Activated CD8-positive, alpha-beta memory T cell treated with anti-CD3 and anti-CD28 coated beads for 24 hours (primary cell): ENCODE measurements around the gene SMC3.
A peak's percentile ranks its signal among the peaks of the same experiment; 100 is the strongest.

Experiments used
- DNase-seq: peaks from one replicate; pipeline ENCODE4 v3.0.0-alpha.2; 2020

Gene SMC3

DNA sequence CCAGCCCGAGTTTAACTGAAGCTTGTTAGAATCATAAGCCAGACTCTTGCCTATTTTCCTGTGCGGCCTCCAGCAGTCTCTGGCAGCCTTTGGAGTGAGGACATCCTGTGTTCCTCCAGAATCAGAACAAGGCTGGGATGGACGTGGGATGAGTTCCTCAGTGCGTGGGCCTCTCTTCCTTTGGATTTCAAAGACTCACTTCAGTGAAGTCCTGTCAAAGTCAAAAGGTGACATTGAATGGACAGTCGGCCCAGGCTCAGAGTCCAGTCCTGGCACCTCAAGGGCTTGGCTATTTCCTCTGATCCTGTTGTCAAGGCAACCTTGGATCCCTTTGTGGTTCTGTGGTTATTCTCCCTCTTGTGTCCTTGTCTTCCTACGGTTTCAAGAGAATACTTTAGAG is 21.4 kb upstream of the SMC3 start:
- peak; percentile 51 for DNase-seq

DNA sequence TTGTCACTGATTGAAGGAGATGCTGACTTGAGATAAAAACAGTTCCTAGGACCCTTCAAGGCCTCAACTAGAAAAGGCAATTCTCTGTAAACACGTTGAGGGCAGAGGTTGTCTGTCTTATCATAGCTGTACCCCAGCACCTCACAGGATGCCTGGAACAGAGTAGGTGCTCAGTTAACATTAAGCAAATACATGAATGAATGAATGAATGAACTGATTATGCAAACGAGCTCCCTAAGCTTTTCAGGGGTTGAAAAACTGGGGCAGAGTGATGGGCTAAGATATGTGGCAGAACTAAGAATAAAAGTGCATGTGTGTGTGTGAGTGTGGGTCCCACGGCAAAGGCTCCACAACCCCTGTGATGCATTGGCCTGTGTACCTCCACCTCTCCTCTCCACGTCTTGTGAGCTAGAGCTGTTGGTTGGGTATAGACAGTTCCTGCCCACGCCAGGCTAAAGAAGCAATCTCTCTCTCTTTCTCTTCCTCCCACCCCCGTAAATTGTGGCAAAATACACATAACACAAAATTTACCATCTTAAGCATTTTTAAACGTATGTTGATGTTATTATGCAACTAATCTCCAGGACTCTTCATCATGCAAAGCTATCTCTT is 20.9 kb upstream of the SMC3 start:
- peak; percentile 52 for DNase-seq

DNA sequence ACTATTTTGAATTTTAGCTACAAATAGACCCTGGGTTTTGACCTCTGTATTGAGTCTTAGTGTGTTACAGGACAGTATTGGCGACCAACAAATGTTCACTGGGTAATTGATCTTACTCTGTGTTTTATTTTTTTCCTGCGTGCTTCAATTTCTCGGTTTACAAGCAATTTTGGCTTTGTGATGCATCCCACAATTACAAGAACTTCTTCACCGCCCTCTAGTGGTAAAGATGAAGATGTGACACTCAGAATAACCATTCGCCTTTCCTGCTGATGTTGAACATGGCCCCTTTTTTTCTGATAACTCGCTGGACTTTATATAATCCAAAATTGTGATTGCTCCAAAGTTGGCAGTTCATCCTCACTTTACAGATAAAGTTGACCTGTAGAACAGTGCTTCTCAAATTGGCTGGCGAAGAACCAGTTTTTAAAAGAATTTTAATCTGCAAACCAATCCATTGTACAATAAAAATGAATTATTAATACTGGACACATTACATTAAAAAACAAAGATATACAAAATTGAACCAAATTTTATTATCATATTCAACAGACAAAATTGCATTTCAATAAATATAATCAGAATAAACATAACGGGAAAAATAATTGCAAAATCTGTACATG is 20.2 kb upstream of the SMC3 start:
- DNase-seq = peak; percentile 30

DNA sequence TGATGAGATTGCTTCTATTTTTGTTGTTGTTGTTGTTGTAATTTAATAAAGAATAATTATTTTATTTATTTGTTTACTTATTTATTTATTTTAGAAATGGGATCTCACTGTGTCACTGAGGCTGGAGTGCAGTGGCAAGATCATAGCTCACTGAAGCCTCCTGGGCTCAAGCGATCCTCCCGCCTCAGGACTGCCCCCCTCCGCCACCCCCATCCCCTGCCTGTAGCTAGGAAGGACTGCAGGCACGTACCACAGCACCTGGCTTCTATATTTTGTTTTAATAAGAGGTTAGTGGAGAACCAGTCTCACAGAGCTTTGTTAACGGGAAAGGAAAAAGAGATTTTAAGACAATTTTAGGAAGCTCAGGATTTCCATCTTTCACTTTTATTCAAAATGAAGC is 19.5 kb upstream of the SMC3 start:
- DNase-seq = no peak

DNA sequence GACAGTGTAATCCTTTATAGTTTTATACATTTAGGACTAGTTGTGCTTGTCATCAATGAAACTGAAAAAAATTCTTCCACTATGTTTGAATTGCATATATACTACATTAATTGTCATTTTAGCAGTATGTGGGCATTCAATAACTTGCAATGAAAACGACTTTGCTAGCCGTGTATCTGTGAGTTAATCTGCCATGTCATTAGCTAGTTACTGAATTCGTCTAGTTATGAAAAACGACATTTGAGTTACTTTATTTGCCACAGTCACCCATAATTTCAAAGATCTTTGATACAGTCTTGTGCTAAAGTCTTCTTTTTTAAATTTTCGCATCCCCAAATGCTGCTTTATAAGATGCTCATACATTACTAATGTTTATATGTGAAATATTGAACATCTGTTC is 18.3 kb upstream of the SMC3 start:
- no peak for DNase-seq

DNA sequence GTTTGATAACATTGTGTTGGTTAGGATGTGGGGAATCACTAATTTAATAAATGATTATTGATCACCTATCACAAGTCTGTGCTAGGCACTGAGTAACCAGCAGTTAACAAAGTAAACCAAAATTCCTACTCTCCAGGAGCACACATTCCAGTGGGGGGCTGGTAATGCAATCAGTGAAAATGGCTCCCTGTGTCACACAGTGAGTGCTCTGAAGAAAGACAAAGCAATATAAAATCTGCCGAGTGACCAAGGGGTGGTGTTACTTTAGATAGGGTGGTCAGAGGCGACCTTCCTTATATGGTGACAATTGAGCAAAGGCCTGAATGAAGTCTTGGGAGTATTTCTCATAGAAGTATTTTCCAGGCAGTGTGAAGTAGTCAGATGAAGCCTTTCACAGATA is 13.6 kb upstream of the SMC3 start:
- DNase-seq = no peak

DNA sequence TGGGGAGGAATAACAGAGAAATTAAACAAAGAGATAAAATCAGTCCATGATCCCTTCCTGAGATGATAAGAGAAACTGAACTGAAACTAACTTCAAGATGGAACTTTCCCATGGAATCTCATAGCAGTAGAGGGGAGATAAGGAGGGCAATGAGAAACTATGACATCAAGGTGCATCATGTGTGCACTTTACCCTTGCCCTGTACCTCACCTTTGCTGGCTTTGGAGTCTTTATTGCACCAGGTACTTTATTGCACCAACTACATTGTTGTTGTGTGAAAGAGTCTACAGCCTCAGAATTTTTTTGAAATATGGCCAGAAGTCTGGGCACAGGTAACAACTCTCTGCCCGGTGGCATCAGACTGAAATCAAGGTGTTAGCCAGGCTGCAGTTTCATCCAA is 11.2 kb upstream of the SMC3 start:
- no peak for DNase-seq

DNA sequence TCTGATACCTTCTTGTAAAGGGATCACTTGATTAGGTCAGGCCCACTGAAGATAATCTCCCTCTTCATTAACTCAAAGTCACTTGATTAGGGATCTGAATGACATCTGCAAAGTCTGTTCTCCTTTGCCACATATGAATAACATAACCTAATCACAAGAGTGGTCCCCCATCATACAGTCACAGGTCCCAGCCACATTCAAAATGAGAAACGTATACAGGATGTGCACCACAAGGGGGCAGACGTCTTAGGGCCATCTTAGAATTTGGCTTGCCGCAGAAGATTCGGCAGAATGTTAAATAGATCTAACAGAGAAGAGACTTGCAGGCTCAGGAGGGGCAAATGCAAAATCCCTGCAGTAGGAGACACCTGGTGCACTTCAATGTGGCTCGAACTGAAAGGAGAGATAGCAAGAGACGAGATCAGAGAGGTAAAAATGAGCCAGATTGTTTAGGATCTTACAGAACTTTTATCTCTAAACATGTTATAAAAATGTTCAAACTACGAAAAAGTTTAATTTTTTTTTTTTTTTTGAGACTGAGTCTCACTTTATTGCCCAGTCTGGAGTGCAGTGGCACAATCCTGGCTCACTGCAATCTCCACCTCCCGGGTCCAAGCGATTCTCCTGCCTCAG is 10.4 kb upstream of the SMC3 start:
- peak; percentile 81 for DNase-seq

DNA sequence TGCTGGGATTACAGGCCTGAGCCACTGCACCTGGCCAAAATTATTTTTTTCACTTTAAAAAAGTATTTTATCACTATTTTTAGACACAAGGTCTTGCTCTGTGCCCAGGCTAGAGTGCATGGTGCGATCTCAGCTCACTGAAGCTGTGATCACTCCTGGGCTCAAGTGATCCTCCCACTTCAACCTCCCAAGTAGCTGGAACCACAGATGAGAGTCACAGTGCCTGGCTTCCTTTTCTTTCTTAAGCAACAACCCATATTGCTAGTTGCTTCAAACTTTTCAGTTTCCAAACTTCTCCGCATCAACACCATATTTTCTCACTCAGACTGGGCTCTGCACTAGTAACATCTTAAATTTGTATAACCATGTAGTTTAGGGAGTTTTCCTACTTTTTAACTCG is 9.5 kb upstream of the SMC3 start:
- no peak for DNase-seq

- no peak for DNase-seq
Measured at GRCh38 chr10:110560012-110560411, 7.5 kb upstream of the SMC3 start.

GRCh38 chr10:110561292-110561691 is 6.2 kb upstream of the SMC3 start:
- DNase-seq = no peak

GRCh38 chr10:110562348-110562747 is 5.1 kb upstream of the SMC3 start:
- DNase-seq = no peak

GRCh38 chr10:110563132-110563531 is 4.4 kb upstream of the SMC3 start:
- DNase-seq = no peak

DNA sequence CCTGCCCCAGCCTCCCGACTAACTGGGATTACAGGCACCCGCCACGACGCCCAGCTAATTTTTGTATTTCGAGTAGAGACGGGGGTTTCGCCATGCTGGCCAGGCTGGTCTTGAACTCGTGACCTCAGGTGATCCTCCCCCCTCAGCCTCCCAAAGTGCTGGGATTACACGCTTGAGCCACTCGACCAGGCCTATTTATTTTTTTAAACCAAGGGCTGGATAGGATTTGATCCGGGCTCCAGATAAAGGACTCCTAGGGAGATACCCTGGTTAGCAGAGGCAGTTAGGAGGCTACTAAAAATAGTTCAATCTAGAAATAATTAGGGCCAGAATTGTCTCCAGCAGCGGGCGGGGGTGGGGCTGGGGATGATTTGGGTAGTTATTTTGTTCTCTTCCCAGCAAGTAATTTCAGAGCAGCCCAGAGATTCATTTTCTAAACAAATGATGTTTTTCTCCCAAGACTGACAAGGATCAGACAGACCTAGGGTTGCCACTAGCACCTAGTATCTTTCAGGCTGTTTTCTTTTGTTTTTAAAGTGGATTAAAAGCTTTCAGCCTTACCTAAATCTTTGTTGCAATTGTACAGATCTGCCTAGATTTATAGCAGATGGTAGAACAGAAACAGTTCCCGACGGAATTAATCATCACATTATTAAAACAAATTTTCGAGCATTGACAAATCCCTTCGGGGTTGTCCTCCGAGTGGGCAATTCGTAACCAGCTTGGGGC is 859 bp upstream of the SMC3 start:
- no peak for DNase-seq

GRCh38 chr10:110568055-110568735 is 700 bp downstream of the SMC3 start:
- no peak for DNase-seq

DNA sequence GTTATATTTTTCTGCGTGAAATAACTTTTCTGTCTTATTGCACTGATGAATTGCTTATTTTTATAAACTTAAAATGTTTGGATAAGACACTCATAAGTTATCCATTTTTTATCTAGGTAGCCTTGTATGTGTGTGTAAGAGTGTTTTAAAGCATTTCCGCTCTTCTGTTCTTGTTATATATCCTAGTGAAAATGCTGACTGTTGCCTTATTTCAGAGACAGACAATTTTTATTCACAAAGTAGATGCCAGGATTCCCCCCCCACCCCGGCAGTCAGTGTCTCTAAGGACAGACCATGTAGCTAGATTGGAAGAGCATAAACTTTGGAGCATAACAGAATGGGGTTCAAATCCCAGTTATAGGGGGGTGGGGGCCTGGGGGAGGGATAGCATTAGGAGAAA is 1.6 kb downstream of the SMC3 start:
- DNase-seq = no peak

- no peak for DNase-seq
Measured at GRCh38 chr10:110569736-110570135, 2.2 kb downstream of the SMC3 start.

DNA sequence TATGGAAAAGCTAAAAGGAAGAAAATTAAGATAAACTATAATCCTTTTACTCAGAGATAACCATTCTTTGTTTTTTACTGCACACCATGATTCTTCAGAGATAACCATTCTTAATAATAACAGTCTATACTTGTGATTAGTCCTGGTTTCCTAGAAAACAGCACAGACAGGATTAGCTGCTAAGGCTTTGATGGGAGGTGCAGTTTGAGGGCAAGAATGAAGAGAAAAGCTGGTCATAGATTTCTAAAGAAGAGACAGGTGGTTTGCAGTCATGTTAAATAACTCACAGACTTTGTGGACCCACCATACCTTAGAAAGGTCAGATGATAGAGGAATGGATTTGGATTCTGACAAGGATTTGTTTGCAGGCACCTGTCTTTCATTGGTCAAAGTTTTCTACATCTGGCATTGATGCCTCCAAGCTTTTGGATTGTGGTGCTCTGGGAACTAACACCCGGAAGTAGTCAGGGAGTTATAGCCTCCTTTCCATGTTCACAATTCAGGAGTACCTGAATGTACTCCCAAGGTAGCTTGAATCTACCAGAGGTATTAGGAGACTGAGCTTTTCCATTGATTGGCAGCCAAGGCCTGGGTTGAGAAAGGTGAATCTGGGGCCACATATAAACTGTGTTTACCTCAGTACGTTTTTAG is 3.7 kb downstream of the SMC3 start:
- no peak for DNase-seq

- no peak for DNase-seq
Measured at GRCh38 chr10:110572862-110573261, 5.4 kb downstream of the SMC3 start.

GRCh38 chr10:110574420-110574819 is 6.9 kb downstream of the SMC3 start:
- no peak for DNase-seq

GRCh38 chr10:110576220-110576619 is 8.7 kb downstream of the SMC3 start:
- no peak for DNase-seq

GRCh38 chr10:110577056-110577455 is 9.6 kb downstream of the SMC3 start:
- DNase-seq = no peak

GRCh38 chr10:110584006-110584405 is 16.5 kb downstream of the SMC3 start:
- no peak for DNase-seq
